ENCODE results near the gene SPON2.

SPON2 gene

GRCh38 chr4:1193206-1194009, 21.0 kb upstream of the SPON2 start:
- H3K9me3 ChIP-seq, result no peaks in the 10 kb centered on the region
- H3K4me1 ChIP-seq (ENCODE audit: control insufficient read depth in 1 of 2, insufficient read depth in 1 of 2, low read depth in 1 of 2, low read length in 1 of 2), result no peaks in the 10 kb centered on the region
- H3K4me3 ChIP-seq (ENCODE audit: low read depth in 1 of 2, low read length in 1 of 2), result no peak overlapping the region
- no peak overlapping the region for H3K27ac ChIP-seq
- TF ChIP-seq CTCF (IDR thresholded peaks at IDR 0.05), result no peak
- no peaks in the 10 kb centered on the region for H3K27me3 ChIP-seq
- H3K36me3 ChIP-seq, result no peaks in the 10 kb centered on the region

- H3K4me3 ChIP-seq (ENCODE audit: low read depth in 1 of 2, low read length in 1 of 2), result no peak overlapping the region
- no peaks in the 10 kb centered on the region for H3K36me3 ChIP-seq
- no peak overlapping the region for H3K27ac ChIP-seq
- TF ChIP-seq CTCF (IDR thresholded peaks at IDR 0.05), result no peak
- H3K9me3 ChIP-seq, result no peaks in the 10 kb centered on the region
- H3K27me3 ChIP-seq, result no peaks in the 10 kb centered on the region
- no peaks in the 10 kb centered on the region for H3K4me1 ChIP-seq (ENCODE audit: control insufficient read depth in 1 of 2, insufficient read depth in 1 of 2, low read depth in 1 of 2, low read length in 1 of 2)
Measured at GRCh38 chr4:1192493-1193205, 20.3 kb upstream of the SPON2 start.

GRCh38 chr4:1192091-1192492, 19.7 kb upstream of the SPON2 start:
- Histone ChIP-seq H3K36me3 (no peaks in the 10 kb centered on the region), H3K9me3 (no peaks in the 10 kb centered on the region), H3K4me1 (ENCODE audit: control insufficient read depth in 1 of 2, insufficient read depth in 1 of 2, low read depth in 1 of 2, low read length in 1 of 2) (no peaks in the 10 kb centered on the region), H3K27ac (no peak overlapping the region), H3K4me3 (ENCODE audit: low read depth in 1 of 2, low read length in 1 of 2) (no peak overlapping the region), H3K27me3 (no peaks in the 10 kb centered on the region)
- no peak for TF ChIP-seq CTCF (IDR thresholded peaks at IDR 0.05)

- H3K4me3 ChIP-seq (ENCODE audit: low read depth in 1 of 2, low read length in 1 of 2), result no peak overlapping the region
- H3K36me3 ChIP-seq, result no peaks in the 10 kb centered on the region
- H3K27me3 ChIP-seq, result no peaks in the 10 kb centered on the region
- no peaks in the 10 kb centered on the region for H3K4me1 ChIP-seq (ENCODE audit: control insufficient read depth in 1 of 2, insufficient read depth in 1 of 2, low read depth in 1 of 2, low read length in 1 of 2)
- H3K27ac ChIP-seq, result no peak overlapping the region
- H3K9me3 ChIP-seq, result no peaks in the 10 kb centered on the region
- no peak for TF ChIP-seq CTCF (IDR thresholded peaks at IDR 0.05)
Measured at GRCh38 chr4:1191621-1192020, 19.2 kb upstream of the SPON2 start.

DNA sequence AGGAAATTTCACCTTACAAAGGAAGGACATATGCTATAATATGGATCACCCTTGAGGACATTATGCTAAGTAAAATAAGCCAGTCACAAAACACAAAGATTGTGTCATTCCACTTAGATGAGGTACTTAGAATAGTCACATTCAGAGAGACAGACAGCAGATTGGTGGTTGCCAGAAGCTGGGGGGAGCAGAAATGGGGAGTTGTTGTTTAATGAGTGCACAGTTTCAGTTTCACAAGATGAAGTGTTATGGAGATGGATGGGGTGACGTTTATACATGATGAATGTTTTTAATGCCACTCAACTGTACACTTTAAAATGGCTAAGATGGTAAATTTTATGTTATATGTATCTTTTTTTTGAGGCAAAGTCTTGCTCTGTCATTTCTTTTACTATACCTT, 14.8 kb upstream of the SPON2 start:
- no peaks in the 10 kb centered on the region for H3K27me3 ChIP-seq
- peaks cover 0 to 6% of the 10 kb centered on the region in 2 experiments for H3K4me1 ChIP-seq (ENCODE audit: control insufficient read depth in 1 of 2, insufficient read depth in 1 of 2, low read depth in 1 of 2, low read length in 1 of 2)
- no peaks in the 10 kb centered on the region for H3K9me3 ChIP-seq
- H3K27ac ChIP-seq, result no peak overlapping the region
- H3K36me3 ChIP-seq, result no peaks in the 10 kb centered on the region
- no peak overlapping the region for H3K4me3 ChIP-seq (ENCODE audit: low read depth in 1 of 2, low read length in 1 of 2)
- no peak for TF ChIP-seq CTCF (IDR thresholded peaks at IDR 0.05)
